SH-SY5Y (cell line): ENCODE results near the gene SEMA3C.

Experiments
- GATA2 ChIP-seq: IDR thresholded peaks from 2 replicates; pipeline ENCODE4 v1.6.1; 2011; ENCODE audit warnings: mild to moderate bottlenecking, low read depth, low read length
- GATA3 ChIP-seq: IDR thresholded peaks from 2 replicates; pipeline ENCODE4 v1.6.1; 2011; ENCODE audit warnings: low read depth, mild to moderate bottlenecking, low read length, moderate library complexity

- no peak for TF ChIP-seq GATA3
- TF ChIP-seq GATA2 = no peak
Measured at GRCh38 chr7:80960244-80960795, 41.5 kb upstream of the SEMA3C start.
